Parathyroid adenoma (tissue), 2 donors: ENCODE measurements around the gene MAB21L2.

Experiments used
- H2AFZ ChIP-seq: fragments of 300-600 bp; sonication (generic); one replicate; pipeline ENCODE4 v1.7.0; 2017; ENCODE audit warnings: antibody characterized with exemption, mild to moderate bottlenecking
- H3K27ac ChIP-seq: fragments of 300-600 bp; sonication (generic); one replicate; pipeline ENCODE4 v1.7.0; 2017
- H3K27me3 ChIP-seq: fragments of 300-600 bp; sonication (generic); one replicate; pipeline ENCODE4 v1.7.0; 2017; ENCODE audit warnings: low read length; ENCODE audit not compliant: control insufficient read depth, insufficient read depth
- H3K36me3 ChIP-seq: fragments of 300-600 bp; sonication (generic); one replicate; pipeline ENCODE4 v1.7.0; 2017; ENCODE audit warnings: low read length; ENCODE audit not compliant: control insufficient read depth, insufficient read depth
- H3K4me1 ChIP-seq: fragments of 300-600 bp; sonication (generic); one replicate; pipeline ENCODE4 v1.7.0; 2017; ENCODE audit warnings: control low read depth
- H3K4me2 ChIP-seq: fragments of 300-600 bp; sonication (generic); one replicate; pipeline ENCODE4 v1.7.0; 2017; ENCODE audit warnings: low read length
- H3K4me3 ChIP-seq: fragments of 300-600 bp; sonication (generic); one replicate; pipeline ENCODE4 v1.7.0; 2017; ENCODE audit warnings: low read depth, low read length
- H3K79me2 ChIP-seq: fragments of 300-600 bp; sonication (generic); one replicate; pipeline ENCODE4 v1.7.0; 2017; ENCODE audit warnings: control low read depth
- H3K9ac ChIP-seq: fragments of 300-600 bp; sonication (generic); one replicate; pipeline ENCODE4 v1.7.0; 2017; ENCODE audit warnings: mild to moderate bottlenecking
- H3K9me3 ChIP-seq: fragments of 300-600 bp; sonication (generic); one replicate; pipeline ENCODE4 v1.7.0; 2017; ENCODE audit warnings: low read length; ENCODE audit not compliant: control insufficient read depth
- TF ChIP-seq, protein P1 (sequence below): fragments of 300-600 bp; sonication (generic); IDR thresholded peaks from one replicate; pipeline ENCODE4 v1.7.0; 2017; ENCODE audit warnings: antibody characterized with exemption, mild to moderate bottlenecking
- donor health status: primary hyperparathyroidism.

Gene MAB21L2

DNA sequence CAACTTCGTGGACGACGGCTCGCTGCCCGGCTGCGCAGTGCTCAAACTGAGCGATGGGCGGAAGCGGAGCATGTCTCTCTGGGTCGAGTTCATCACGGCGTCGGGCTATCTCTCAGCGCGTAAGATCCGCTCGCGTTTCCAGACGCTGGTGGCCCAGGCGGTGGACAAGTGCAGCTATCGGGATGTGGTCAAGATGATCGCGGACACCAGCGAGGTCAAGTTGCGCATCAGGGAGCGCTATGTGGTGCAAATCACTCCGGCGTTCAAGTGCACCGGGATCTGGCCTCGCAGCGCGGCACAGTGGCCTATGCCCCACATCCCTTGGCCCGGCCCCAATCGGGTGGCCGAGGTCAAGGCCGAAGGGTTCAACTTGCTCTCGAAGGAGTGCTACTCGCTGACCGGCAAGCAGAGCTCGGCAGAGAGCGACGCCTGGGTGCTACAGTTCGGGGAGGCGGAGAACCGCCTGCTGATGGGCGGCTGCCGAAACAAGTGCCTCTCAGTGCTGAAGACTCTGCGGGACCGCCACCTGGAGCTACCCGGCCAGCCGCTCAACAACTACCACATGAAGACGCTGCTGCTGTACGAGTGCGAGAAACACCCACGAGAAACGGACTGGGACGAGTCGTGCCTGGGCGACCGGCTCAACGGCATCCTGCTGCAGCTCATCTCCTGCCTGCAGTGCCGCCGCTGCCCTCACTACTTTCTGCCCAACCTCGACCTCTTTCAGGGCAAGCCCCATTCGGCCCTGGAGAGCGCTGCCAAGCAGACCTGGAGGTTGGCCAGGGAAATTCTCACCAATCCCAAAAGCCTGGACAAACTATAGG, 1.5 kb downstream of the MAB21L2 start:
- Histone ChIP-seq H3K27me3 (no peaks in the 10 kb centered on the region), H3K4me3 (no peak overlapping the region), H3K9me3 (no peaks in the 10 kb centered on the region), H3K36me3 (no peaks in the 10 kb centered on the region), H3K9ac (no peak overlapping the region), H3K27ac (no peak overlapping the region), H2AFZ (no peak overlapping the region), H3K4me2 (no peak overlapping the region), H3K79me2 (no peaks in the 10 kb centered on the region), H3K4me1 (no peaks in the 10 kb centered on the region)
- TF ChIP-seq, protein P1, sequence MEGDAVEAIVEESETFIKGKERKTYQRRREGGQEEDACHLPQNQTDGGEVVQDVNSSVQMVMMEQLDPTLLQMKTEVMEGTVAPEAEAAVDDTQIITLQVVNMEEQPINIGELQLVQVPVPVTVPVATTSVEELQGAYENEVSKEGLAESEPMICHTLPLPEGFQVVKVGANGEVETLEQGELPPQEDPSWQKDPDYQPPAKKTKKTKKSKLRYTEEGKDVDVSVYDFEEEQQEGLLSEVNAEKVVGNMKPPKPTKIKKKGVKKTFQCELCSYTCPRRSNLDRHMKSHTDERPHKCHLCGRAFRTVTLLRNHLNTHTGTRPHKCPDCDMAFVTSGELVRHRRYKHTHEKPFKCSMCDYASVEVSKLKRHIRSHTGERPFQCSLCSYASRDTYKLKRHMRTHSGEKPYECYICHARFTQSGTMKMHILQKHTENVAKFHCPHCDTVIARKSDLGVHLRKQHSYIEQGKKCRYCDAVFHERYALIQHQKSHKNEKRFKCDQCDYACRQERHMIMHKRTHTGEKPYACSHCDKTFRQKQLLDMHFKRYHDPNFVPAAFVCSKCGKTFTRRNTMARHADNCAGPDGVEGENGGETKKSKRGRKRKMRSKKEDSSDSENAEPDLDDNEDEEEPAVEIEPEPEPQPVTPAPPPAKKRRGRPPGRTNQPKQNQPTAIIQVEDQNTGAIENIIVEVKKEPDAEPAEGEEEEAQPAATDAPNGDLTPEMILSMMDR, result no peak

DNA sequence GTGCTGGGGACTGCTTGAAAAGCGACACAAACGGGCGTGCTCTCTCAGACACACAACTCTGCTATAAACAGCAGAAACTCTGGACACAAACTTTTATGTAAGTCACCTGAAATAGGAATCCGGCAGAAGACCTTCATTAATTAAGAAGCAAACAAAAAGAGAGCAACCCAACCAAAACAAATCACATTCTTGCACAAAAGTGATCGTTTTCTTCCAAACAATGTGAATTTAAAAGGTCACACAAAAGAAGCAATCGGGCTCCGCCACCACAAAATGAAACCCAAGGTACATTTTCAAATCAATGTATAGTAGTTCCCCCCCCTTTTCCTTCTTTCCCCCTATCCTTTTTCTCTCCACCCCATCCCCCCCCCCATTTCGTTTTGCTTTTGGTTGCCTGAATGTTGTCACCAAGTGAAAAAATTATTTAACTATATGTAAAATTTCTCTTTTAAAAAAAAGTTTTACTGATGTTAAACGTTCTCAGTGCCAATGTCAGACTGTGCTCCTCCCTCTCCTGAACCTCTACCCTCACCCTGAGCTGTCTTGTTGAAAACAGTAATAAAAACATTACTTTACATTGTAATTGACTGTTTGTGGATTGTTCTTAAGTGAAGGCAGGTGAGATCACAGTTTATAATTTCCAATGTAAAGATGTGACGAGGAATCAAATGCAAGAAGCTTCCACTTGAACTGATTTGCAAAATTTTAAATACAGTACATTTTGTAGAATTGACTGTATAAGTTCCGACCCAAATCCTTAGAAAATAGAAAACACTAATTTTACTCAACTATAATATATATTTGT, 2.4 kb downstream of the MAB21L2 start:
- Histone ChIP-seq H3K4me3 (no peak overlapping the region), H3K9me3 (no peaks in the 10 kb centered on the region), H3K79me2 (no peaks in the 10 kb centered on the region), H3K4me2 (no peak overlapping the region), H3K36me3 (no peaks in the 10 kb centered on the region), H3K27me3 (no peaks in the 10 kb centered on the region), H3K9ac (no peak overlapping the region), H3K27ac (no peak overlapping the region), H3K4me1 (no peaks in the 10 kb centered on the region), H2AFZ (no peak overlapping the region)
- TF ChIP-seq, protein P1, result no peak

- Histone ChIP-seq H3K79me2 (no peaks in the 10 kb centered on the region), H3K4me2 (no peak overlapping the region), H3K36me3 (no peaks in the 10 kb centered on the region), H3K27me3 (no peaks in the 10 kb centered on the region), H2AFZ (no peak overlapping the region), H3K4me1 (no peaks in the 10 kb centered on the region), H3K4me3 (no peak overlapping the region), H3K9me3 (no peaks in the 10 kb centered on the region), H3K27ac (no peak overlapping the region), H3K9ac (no peak overlapping the region)
- TF ChIP-seq, protein P1, result no peak
Observed at GRCh38 chr4:150585611-150586010, 3.7 kb downstream of the MAB21L2 start.

GRCh38 chr4:150586162-150586810, 4.3 kb downstream of the MAB21L2 start:
- Histone ChIP-seq H3K9ac (no peak overlapping the region), H3K27ac (no peak overlapping the region), H3K4me1 (no peaks in the 10 kb centered on the region), H3K36me3 (no peaks in the 10 kb centered on the region), H3K4me3 (no peak overlapping the region), H3K9me3 (no peaks in the 10 kb centered on the region), H3K4me2 (no peak overlapping the region), H3K79me2 (no peaks in the 10 kb centered on the region), H2AFZ (no peak overlapping the region), H3K27me3 (no peaks in the 10 kb centered on the region)
- TF ChIP-seq, protein P1, result no peak
